Stimulated activated CD4-positive, alpha-beta T cell treated with anti-CD3 and anti-CD28 coated beads, Interleukin-1b, Interleukin-23, amount 100 ng/mL, for 1 hour (primary cell): ENCODE results near the gene KIF17.

Experiments
- DNase-seq, 2 donors: peaks; one replicate each; pipeline ENCODE4 v3.0.0-alpha.2; 2020; ENCODE audit warnings: low read depth in 2 of 2

KIF17 gene

DNA sequence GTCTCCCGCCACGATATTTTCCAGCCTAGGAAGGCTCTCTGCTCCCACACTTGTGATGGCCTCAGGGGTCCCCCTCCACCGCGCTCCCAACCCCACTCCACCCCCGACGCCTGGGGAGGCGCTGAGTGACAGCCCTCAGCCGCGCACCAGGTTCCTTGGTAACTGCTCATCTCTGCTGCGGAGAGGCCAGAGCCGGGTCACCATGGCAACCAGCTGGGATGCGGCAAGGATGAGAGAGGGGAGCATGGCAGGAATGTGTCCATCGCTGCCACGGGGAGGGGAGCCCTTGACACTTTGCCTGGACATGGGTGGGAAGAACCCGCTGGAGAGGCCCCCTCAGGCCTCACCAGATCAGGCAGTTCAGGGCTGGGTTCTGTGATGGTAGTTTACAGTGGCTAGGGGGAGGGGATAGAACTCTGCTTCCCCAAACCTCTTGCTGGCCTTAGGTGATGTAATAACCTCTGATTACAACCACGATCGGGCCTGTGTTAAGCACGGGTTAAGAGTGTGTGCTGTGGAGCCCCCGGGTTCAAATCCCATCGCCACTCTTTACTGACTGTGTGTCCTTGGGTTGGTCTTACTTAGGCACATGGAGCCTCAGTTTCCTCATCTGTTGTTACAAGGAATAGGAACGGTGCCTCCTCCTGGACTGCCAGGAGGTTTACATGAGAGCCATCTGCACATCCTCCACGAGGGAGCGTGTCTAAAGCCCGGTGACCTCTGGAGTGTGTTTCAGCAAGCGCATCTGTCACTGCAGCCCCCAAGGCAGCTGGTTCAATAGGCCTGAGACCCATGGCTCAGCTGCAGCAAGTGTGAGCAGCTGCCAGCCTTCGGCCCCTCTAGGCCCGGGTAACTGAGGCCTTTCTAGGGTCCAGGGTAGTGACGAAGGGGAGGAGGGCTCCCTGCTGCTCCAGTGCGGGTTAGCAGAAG, 6.3 kb downstream of the KIF17 start:
- DNase-seq: no peak

DNA sequence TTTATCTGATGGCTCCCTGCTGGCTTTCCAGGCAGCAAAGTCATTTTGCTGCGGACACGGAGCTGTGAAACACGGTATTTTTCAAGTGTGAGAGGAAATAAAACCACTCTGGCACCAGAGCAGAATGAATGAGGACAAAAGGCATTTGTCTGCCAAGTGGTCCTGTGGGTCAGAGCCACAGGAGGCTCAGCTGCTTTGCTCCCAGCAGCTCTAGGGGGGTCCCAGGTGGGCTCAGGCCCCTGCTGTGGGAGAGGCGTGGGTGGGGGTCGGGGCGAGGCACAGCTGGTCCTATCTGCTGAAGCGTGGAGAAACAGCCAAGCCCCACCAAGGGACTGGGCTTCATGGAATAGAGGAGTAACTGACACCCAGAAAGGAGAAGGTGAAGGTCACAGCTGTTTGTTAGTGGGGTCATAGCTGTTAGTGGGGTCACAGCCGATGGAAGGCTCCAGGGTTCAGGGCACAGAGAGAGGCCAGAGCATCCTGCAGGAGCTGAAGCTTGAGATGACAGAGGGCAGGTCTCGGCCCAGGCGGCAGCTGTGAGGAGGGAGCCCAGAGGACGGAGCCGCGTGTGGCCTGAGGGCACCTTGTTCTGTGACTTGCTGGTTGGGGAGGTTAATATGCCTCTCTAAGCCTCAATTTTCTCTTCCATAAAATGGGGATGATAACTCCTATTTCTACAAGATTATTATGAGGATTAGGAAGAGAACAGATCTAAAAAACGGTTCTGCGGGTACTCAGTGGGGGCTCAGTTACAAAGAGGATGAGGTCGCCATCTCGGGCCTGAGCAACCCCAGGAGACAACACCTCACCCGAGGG, 7.1 kb downstream of the KIF17 start:
- DNase-seq: no peak

DNA sequence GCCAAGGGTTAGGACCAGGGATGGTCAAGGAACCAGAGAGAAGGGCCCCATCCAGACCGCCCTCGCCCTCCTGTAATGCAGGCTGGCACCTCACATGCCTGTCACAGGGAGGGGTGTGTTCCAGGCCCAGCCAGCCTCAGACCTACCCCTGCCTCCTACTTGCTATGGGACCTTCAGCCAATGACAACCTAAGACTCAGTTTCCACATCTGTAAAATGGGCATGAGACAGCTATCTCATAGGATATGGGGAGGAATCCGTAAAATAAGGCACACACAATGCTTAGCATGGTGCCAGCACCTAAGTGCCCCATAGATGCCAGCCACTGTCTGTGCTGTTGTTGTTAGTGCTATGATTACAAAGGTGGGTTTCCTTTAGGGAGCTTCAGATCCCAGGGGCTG, 7.9 kb downstream of the KIF17 start:
- DNase-seq: no peak

GRCh38 chr1:20708891-20709290, 8.9 kb downstream of the KIF17 start:
- DNase-seq: no peak

GRCh38 chr1:20708057-20708456, 9.8 kb downstream of the KIF17 start:
- DNase-seq: no peak

DNA sequence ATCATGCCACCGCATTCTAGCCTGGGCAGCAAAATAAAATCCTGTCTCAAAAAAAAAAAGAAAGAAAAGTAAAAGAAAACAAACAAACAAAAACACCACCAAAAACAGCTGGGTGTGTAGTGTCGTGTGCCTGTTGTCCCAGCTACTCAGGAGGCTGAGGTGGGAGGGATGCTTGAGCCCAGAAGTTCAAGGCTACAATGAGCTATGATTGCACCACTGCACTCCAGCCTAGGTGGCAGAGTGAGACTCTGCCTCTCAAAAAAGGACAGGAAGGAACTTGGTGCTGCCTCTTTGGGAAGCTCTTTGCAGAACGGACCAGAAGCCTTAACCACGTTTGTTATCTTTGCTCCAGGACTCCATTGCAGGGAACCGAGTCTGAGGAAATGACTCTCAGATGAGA, 11.0 kb downstream of the KIF17 start:
- no peak for DNase-seq

DNA sequence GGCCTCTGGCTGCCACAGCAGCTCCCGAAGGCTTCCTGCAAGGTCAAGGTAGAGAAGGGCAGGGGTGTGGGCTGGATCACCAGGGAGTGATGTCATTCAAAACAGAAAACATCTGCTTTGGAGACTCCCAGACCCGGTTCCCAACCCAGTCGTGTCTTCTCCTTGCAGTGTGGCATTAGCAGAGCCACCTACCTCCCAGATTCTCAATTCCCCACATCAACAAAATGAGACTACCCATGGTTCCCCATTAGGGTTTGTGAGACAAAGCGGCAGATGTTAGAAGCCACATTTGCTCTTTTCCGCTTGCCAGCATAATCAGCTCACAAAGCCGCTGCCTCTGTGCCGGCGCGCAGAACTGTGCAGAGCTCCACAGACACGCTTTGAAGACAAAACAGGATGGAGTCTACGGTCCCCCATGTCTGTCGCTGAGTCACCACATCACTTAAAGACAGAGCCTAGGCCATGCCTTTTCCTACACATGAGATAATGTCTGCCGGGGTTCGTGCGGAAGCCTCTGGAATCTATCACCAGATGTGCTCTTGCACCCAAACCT, 12.5 kb downstream of the KIF17 start:
- DNase-seq: no peak

DNA sequence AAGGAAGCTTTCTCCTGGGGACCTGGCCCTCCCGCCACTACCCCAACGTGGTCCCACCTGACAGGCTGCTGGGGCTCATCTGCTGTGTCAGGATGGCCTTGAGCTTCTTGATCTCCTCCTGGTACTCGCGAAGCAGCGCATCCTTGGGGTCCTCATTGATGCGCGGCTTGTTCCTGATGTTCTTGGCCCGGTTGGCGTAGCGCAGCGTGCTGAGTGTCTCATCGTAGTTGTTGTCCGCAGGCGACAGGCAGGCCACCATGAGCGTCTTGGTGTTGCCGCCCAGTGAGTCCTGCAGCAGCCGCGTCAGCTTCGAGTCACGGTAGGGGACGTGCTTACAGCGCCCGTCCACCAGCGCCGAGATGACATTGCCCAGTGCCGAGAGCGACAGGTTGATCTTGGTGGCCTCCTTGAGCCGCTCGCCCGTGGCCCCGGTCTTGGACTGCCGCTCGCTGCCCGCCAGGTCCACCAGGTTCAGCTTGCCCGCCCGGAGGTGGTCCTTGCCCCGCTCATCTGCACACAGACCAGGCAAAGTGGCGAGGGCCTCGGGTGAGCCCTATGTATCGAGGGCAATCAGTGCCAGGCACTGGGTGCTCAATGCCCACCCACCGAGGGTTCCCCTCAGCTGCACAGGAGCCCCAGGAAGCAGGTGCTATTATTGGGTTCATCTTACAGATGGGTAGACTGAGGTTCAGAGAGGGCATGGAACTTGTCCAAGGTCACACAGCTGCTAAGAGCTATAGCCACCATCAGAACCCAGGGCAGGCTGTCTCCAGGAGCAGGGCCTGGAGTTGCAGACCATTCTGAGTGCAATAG, 13.2 kb downstream of the KIF17 start:
- DNase-seq: no peak

- DNase-seq: no peak
These were observed 14.6 kb downstream of the KIF17 start for GRCh38 chr1:20703124-20703756.

DNA sequence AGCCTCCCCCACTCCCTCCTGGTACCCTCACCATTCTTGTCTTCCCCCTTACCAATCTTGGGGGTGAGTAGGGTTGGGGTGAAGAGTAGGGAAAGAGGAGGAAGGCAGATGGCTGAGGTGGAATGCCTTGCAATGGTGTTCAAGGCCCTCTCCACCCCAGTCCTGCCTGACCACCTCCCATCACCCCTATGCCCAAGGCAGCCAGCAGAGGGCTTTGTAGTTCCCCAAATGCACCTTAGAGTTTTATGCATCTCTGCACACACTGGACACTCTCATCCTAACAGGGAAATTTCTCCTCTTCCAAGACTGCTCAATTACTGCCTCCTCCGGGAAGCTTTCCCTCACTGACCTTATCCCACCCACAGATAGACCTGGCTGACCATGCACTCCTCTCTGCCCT, 15.4 kb downstream of the KIF17 start:
- no peak for DNase-seq

DNA sequence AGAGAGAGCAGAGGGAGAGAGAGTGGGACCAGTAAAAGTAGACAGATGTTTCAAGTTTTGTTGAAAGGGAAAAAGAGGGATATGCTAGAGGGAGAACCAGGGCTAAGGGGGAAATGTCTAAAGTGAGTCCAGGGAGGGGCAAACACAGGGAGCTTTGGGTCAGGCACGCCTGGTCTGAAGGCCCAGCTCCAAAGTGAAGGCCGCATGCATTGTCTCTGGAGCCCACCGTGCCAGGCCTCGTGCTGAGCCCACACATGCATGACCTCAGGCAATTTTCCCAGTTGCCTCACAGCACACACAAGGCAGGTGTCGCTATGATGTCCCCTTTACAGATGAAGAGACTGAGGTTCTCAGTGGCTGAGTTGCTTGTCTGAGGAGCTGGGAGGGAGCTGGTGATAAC, 16.0 kb downstream of the KIF17 start:
- DNase-seq: no peak

GRCh38 chr1:20701446-20701845, 16.4 kb downstream of the KIF17 start:
- no peak for DNase-seq

GRCh38 chr1:20700636-20701215, 17.1 kb downstream of the KIF17 start:
- no peak for DNase-seq

GRCh38 chr1:20699558-20699957, 18.2 kb downstream of the KIF17 start:
- no peak for DNase-seq

DNA sequence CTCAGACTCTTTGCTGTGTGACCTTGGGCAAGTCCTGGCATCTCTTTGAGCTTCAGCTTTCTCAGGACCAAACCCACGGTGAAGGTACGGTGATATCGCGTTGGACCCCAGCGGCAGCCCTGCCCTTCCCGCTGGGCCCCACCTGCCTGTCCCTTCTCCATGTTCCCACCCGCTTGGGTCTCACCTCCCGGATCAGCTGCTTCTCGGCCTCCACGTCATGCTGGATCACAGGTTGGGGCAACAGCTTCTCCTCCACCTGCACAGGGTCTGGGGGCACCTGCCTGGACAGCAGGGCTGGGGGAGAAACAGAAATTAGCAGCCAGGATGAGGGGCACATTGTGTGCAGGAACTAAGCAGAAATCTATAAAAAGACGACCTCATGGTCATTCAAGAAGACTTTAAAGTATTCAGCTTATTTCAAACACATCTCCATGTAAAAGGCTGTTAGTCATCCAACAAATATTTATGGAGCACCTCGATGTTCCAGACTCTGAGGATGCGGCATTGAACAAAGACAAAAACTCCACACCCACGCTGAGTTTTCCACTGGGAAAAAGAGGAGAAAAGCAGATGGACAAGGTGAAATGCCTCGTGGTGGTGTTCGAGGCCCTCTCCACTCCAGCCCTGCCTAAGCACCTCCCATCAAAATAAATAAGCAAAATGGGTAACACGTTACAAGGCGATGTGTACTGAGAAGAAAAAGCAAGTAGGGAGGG, 19.5 kb downstream of the KIF17 start:
- no peak for DNase-seq

GRCh38 chr1:20697563-20697962, 20.2 kb downstream of the KIF17 start:
- DNase-seq: no peak

GRCh38 chr1:20696397-20697333, 21.1 kb downstream of the KIF17 start:
- DNase-seq: peak; percentile 32 to 44

- DNase-seq: no peak
These were observed 22.3 kb downstream of the KIF17 start for GRCh38 chr1:20695515-20695914.

DNA sequence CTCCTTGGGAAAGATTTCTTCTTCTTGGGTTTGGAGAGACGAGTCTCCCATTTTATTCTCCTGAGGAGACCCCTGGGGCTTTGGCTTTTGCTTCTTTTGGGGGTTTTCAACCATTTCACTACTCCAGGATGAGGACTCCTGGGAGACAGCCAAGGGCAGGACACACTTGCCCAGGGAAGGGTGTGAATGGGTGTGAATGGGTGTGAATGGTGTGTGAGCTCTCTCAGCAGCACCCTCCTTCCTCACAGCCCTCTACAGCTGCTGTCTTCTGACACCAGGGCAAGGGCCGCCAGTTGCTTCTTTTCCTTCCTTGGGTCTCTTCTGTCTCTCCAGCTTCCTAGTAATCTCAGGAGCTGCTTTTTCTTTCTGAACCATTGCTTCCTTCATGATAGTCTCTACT, 24.2 kb downstream of the KIF17 start:
- no peak for DNase-seq
